ENCODE data around the gene IGF2BP2. TPM values are rescaled to one million over a fixed set of nuclear protein-coding genes. Genes with fewer than 3 reads are reported as not detected.

The IGF2BP2 gene
- total and polyA plus RNA-seq, 3 donors from 2014 or later, result 18.9 to 29.1 (median 19.4) TPM

DNA sequence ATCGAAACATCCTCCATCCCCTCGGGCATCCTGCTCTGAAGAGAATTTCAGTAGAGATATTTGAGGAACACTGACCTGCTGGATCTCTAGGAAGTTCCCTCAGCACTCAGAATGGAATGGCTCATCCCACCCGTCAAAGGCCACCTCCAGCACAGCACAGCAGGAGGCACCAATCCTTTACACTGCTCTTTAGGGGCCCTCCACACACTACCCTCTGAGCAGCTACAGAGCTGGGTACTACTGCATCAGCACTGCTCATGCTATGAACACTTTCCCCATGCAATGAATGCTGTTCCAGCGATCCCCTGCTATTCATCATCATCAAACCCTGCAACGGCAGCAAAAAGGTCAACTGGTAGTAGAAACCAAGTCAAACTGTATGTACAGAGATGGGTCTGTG, 40.5 kb downstream of the IGF2BP2 start:
- H3K36me3 ChIP-seq (ENCODE audit: low read depth, missing control alignments), result no peaks in the 10 kb centered on the region
- no peak overlapping the region for H3K27ac ChIP-seq
- no peak overlapping the region for H3K4me3 ChIP-seq
- TF ChIP-seq CTCF (IDR thresholded peaks at IDR 0.05), result no peak
- no peak for TF ChIP-seq POLR2A (IDR thresholded peaks at IDR 0.05)
- no peaks in the 10 kb centered on the region for H3K27me3 ChIP-seq
- intact Hi-C loops (cut with DNase I; ENCODE audit: low total_unique reads), result no loop called here
- no peaks in the 10 kb centered on the region for H3K4me1 ChIP-seq
- WGBS, 2 donors, result 89 to 91% methylated on average over 5 of the region's 5 CpGs
- no peak for DNase-seq
- H3K9me3 ChIP-seq, result no peaks in the 10 kb centered on the region

- Histone ChIP-seq H3K9me3 (no peaks in the 10 kb centered on the region), H3K4me3 (no peak overlapping the region), H3K36me3 (ENCODE audit: low read depth, missing control alignments) (no peaks in the 10 kb centered on the region), H3K4me1 (no peaks in the 10 kb centered on the region), H3K27me3 (no peaks in the 10 kb centered on the region), H3K27ac (no peak overlapping the region)
- WGBS, 2 donors, result 80 to 82% methylated on average over 3 of the region's 3 CpGs
- no peak for TF ChIP-seq CTCF (IDR thresholded peaks at IDR 0.05)
- no peak for TF ChIP-seq POLR2A (IDR thresholded peaks at IDR 0.05)
- intact Hi-C loops (cut with DNase I; ENCODE audit: low total_unique reads), result no loop called here
- DNase-seq, result no peak
Measured at GRCh38 chr3:185781759-185782158, 43.1 kb downstream of the IGF2BP2 start.

GRCh38 chr3:185779461-185779860, 45.4 kb downstream of the IGF2BP2 start:
- 95 to 99% methylated on average over 2 of the region's 2 CpGs for WGBS, 2 donors
- Histone ChIP-seq H3K9me3 (no peaks in the 10 kb centered on the region), H3K27me3 (no peaks in the 10 kb centered on the region), H3K27ac (no peak overlapping the region), H3K4me1 (no peaks in the 10 kb centered on the region), H3K36me3 (ENCODE audit: low read depth, missing control alignments) (no peaks in the 10 kb centered on the region), H3K4me3 (no peak overlapping the region)
- intact Hi-C loops (cut with DNase I; ENCODE audit: low total_unique reads), result no loop called here
- TF ChIP-seq CTCF (IDR thresholded peaks at IDR 0.05) (no peak), POLR2A (IDR thresholded peaks at IDR 0.05) (no peak)
- DNase-seq, result no peak

DNA sequence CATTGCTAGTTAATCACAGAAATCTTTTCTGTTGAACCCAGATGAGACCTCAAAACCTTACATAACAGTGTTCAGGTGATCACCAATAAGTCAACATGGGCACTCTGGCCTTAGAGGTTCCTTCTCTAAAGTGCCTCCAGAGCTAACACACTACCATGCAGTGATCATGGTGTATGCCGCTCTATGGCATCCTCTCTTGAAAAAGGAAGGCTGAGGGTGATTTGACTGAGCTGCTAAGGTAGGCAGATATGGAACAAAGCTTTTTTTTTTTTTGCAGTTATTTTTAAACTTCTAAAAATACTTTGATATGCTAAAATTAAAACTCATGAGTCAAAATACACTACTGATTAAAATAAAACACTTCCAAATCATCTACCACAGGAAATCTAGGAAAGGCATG, 46.0 kb downstream of the IGF2BP2 start:
- Histone ChIP-seq H3K36me3 (ENCODE audit: low read depth, missing control alignments) (no peaks in the 10 kb centered on the region), H3K4me3 (no peak overlapping the region), H3K4me1 (no peaks in the 10 kb centered on the region), H3K9me3 (no peaks in the 10 kb centered on the region), H3K27me3 (no peaks in the 10 kb centered on the region), H3K27ac (no peak overlapping the region)
- no peak for DNase-seq
- TF ChIP-seq CTCF (IDR thresholded peaks at IDR 0.05), result no peak
- TF ChIP-seq POLR2A (IDR thresholded peaks at IDR 0.05), result no peak
- 91 to 97% methylated on average over 1 of the region's 1 CpG for WGBS, 2 donors
- intact Hi-C loops (cut with DNase I; ENCODE audit: low total_unique reads), result no loop called here

DNA sequence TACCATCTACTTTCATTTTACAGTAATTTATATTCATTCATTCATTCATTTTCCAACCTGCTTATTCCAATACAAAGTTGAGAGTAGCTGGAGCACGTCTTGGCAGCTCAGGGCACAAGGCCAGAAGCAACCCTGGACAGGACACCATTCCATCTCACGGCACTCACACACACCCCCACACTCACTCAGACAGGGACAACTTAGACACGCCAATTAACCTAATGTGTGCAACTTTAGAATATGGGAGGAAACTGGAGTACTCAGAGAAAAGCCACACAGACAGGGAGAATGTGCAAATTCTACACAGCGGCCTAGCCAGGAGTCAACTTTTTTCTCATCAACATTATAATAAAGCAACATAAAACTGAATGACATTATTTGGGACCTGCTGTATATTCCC, 46.7 kb downstream of the IGF2BP2 start:
- Histone ChIP-seq H3K36me3 (ENCODE audit: low read depth, missing control alignments) (no peaks in the 10 kb centered on the region), H3K4me3 (no peak overlapping the region), H3K9me3 (no peaks in the 10 kb centered on the region), H3K4me1 (no peaks in the 10 kb centered on the region), H3K27ac (no peak overlapping the region), H3K27me3 (no peaks in the 10 kb centered on the region)
- intact Hi-C loops (cut with DNase I; ENCODE audit: low total_unique reads), result no loop called here
- no peak for TF ChIP-seq POLR2A (IDR thresholded peaks at IDR 0.05)
- TF ChIP-seq CTCF (IDR thresholded peaks at IDR 0.05), result no peak
- 74 to 78% methylated on average over 4 of the region's 4 CpGs for whole genome bisulfite sequencing, 2 donors
- DNase-seq, result no peak

All from testis (tissue), 3 donors.